ENCODE measurements around the gene CD247. TPM values are rescaled to one million over a fixed set of nuclear protein-coding genes. Genes with fewer than 3 reads are reported as not detected.

CD247 gene
- total and polyA plus RNA-seq, 9 donors: 0.20 to 1.5 (median 0.43) TPM

DNA sequence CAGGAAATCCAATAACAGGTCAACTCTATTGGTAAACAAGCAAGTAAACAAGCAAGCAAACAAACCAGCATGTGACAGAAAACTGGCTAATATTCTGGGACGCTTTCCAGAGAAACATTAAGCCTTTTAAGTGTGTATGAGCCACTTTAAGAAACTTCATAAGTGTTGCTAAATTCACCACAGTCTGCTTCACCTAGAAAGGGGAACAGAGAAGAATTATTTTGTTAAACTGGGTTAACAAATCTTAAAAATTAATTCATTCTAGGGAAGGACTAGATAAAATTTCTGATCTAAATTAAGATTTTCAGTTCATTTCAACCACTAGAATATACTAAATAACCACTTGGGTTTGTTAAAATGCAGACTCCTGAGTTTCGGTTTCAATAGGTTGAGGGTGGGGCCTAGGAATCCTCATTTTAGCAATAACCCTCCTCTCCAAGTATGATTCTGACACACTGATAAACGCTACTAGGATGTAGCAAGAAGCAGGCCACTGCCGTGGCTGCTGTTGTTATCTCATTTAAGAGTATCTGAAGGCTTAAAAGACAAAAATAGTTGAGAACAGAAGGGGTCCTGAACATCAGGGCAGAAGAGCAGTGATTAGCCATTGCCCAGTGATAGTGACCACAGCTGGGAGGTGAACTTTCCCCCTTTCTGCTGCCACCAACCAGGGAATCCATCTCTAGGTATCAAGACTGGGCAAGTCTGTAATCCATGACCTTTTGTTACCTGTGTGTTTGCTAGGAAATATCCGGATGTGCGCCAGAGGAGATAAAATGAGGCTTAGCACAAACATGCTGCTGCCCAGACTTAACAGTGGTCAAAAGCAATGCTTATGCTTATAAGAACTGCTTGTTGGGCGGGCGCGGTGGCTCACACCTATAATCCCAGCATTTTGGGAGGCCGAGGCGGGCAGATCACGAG is 24.0 kb upstream of the CD247 start:
- no CpG with 5 or more reads among the region's 12 CpGs for WGBS (ENCODE audit: insufficient coverage)
- Histone ChIP-seq H3K27ac (ENCODE audit: low read length) (no peak overlapping the region), H3K27me3 (ENCODE audit: control insufficient read depth, insufficient read depth, low read length) (no peaks in the 10 kb centered on the region), H3K4me3 (ENCODE audit: low read length) (no peak overlapping the region), H3K9me3 (replicated peaks; ENCODE audit: control insufficient read depth, low read depth, low read length) (no peaks in the 10 kb centered on the region), H3K36me3 (ENCODE audit: control insufficient read depth, insufficient read depth, low read length) (peaks cover 11% of the 10 kb centered on the region), H3K4me1 (ENCODE audit: control insufficient read depth, insufficient read depth, low read length) (no peaks in the 10 kb centered on the region)
- no peak for DNase-seq

DNA sequence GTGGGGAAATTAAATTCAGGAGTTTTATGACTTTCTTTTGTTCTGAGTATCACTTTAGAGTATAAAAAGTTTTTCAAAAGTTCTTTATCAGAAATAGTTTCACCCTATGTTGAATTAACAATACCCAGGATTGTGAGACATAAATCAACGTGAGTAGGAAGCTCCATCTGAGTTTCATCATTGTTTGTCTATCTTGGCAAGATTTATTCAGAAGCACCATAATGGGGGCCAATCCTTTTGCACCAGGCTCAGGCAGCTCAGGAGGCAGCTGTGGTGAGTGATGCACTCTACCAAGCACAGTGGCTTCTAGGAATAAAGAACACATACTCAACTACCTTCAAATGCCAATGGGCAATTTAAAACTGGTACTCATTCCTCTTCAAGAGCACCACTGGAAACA is 23.3 kb upstream of the CD247 start:
- Histone ChIP-seq H3K9me3 (replicated peaks; ENCODE audit: control insufficient read depth, low read depth, low read length) (no peaks in the 10 kb centered on the region), H3K4me1 (ENCODE audit: control insufficient read depth, insufficient read depth, low read length) (no peaks in the 10 kb centered on the region), H3K36me3 (ENCODE audit: control insufficient read depth, insufficient read depth, low read length) (peaks cover 11% of the 10 kb centered on the region), H3K4me3 (ENCODE audit: low read length) (no peak overlapping the region), H3K27ac (ENCODE audit: low read length) (no peak overlapping the region), H3K27me3 (ENCODE audit: control insufficient read depth, insufficient read depth, low read length) (no peaks in the 10 kb centered on the region)
- no CpG with 5 or more reads among the region's 1 CpG for WGBS (ENCODE audit: insufficient coverage)
- DNase-seq: no peak

DNA sequence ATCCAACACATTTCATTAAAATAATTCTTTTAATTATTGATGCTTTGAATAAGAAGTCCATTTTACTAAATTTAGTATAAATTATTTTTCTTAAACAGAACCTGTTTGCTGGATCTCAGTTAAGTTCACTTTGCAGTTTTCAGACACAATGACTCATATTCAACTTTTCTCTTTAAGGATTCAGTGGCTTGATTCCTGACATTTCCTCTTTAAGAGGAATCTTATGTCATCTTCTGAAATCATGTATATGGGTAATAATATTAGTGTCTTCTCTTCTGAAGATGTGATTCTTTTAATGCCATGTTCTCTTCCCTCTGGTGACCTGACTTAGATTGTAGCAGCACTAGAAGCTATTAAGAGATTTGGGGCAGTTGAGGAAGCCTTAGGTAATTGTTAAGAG is 22.7 kb upstream of the CD247 start:
- Histone ChIP-seq H3K4me1 (ENCODE audit: control insufficient read depth, insufficient read depth, low read length) (no peaks in the 10 kb centered on the region), H3K9me3 (replicated peaks; ENCODE audit: control insufficient read depth, low read depth, low read length) (no peaks in the 10 kb centered on the region), H3K4me3 (ENCODE audit: low read length) (no peak overlapping the region), H3K27me3 (ENCODE audit: control insufficient read depth, insufficient read depth, low read length) (no peaks in the 10 kb centered on the region), H3K36me3 (ENCODE audit: control insufficient read depth, insufficient read depth, low read length) (peaks cover 10% of the 10 kb centered on the region), H3K27ac (ENCODE audit: low read length) (no peak overlapping the region)
- DNase-seq: no peak

- Histone ChIP-seq H3K4me3 (ENCODE audit: low read length) (no peak overlapping the region), H3K27ac (ENCODE audit: low read length) (no peak overlapping the region), H3K27me3 (ENCODE audit: control insufficient read depth, insufficient read depth, low read length) (no peaks in the 10 kb centered on the region), H3K4me1 (ENCODE audit: control insufficient read depth, insufficient read depth, low read length) (peaks cover under 1% of the 10 kb centered on the region), H3K9me3 (replicated peaks; ENCODE audit: control insufficient read depth, low read depth, low read length) (no peaks in the 10 kb centered on the region), H3K36me3 (ENCODE audit: control insufficient read depth, insufficient read depth, low read length) (no peaks in the 10 kb centered on the region)
- DNase-seq: no peak
- WGBS (ENCODE audit: insufficient coverage): 88% methylated on average over 1 of the region's 5 CpGs
These were observed 20.3 kb upstream of the CD247 start for GRCh38 chr1:167538657-167539056.

DNA sequence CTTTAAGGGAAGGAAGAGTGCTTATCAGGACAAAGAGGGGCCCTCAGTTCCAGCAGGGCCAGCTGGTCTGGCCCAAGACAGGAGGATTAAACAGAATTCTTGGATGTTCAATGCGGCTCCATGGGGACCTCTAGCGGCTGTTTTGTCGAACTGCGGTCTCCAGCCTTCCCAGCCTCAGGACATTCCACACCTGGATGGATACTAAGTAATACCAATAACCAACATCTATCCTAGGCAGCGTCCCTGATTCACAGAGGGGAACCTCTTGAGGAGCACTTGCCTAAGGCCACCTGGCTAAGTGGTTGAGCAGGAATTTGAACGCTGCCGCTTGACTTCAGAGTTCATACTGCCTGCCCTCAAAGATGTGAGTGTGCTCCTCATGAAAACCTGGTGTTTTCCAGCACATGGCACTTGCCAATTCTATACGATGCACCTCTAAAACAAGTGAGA is 15.5 kb upstream of the CD247 start:
- WGBS (ENCODE audit: insufficient coverage): 10% methylated on average over 8 of the region's 8 CpGs
- DNase-seq: peak; percentile 80

DNA sequence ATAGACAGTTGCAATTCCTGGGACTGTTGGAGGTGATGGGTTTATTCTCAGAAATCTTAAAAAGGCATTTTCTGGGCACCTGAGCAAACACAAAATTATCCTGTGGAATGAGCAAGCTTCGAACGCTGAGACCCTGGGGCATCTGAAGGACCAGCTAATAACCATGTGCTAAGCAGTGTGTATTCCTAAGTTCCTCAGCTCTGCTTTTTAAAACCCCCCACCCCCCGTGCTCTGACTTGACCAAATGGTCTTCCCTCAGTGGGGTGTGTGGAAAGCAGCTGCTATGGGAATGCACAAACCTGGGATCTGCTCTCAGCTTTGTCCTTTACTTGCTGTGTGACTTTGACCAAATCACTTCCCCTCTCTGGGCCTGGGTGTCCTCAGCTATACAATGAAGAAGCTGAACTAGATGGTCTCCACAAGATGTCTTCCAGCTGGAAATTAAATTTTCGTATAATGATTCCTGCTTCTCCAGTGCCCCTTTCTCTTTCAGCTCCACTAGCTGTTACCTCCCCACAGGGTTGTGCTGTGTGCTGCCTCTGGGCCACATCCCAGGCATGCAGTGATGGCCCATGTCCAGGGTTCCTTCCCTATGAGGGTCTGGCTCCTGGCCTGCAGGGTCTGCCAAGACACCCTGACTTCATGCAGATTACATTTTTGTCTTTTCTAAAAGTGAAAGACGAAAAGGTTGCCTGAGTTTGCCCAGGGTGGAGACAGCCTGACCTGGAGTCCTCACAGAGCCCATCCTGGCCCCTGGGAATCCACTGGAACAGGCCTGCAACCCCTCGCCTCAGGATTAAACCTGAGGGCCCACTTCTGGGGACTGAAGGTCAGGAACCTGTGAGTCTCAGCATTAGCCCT is 14.9 kb upstream of the CD247 start:
- H3K4me1 ChIP-seq (ENCODE audit: control insufficient read depth, insufficient read depth, low read length): peaks cover 17% of the 10 kb centered on the region
- no peaks in the 10 kb centered on the region for H3K27me3 ChIP-seq (ENCODE audit: control insufficient read depth, insufficient read depth, low read length)
- no peak for DNase-seq
- H3K36me3 ChIP-seq (ENCODE audit: control insufficient read depth, insufficient read depth, low read length): no peaks in the 10 kb centered on the region
- WGBS (ENCODE audit: insufficient coverage): 41% methylated on average over 3 of the region's 6 CpGs
- no peak overlapping the region for H3K4me3 ChIP-seq (ENCODE audit: low read length)
- H3K9me3 ChIP-seq (replicated peaks; ENCODE audit: control insufficient read depth, low read depth, low read length): no peaks in the 10 kb centered on the region
- H3K27ac ChIP-seq (ENCODE audit: low read length): peak overlapping the region; percentile 23

More for the DNA sequence above, 15.5 kb upstream of the CD247 start:
- H3K4me3 ChIP-seq (ENCODE audit: low read length): no peak overlapping the region
- H3K4me1 ChIP-seq (ENCODE audit: control insufficient read depth, insufficient read depth, low read length): peaks cover 17% of the 10 kb centered on the region
- no peaks in the 10 kb centered on the region for H3K9me3 ChIP-seq (replicated peaks; ENCODE audit: control insufficient read depth, low read depth, low read length)
- H3K36me3 ChIP-seq (ENCODE audit: control insufficient read depth, insufficient read depth, low read length): no peaks in the 10 kb centered on the region
- H3K27ac ChIP-seq (ENCODE audit: low read length): peak overlapping the region; percentile 23
- H3K27me3 ChIP-seq (ENCODE audit: control insufficient read depth, insufficient read depth, low read length): no peaks in the 10 kb centered on the region

- no peak overlapping the region for H3K4me3 ChIP-seq (ENCODE audit: low read length)
- H3K36me3 ChIP-seq (ENCODE audit: control insufficient read depth, insufficient read depth, low read length): no peaks in the 10 kb centered on the region
- DNase-seq: no peak
- no peak overlapping the region for H3K27ac ChIP-seq (ENCODE audit: low read length)
- H3K27me3 ChIP-seq (ENCODE audit: control insufficient read depth, insufficient read depth, low read length): no peaks in the 10 kb centered on the region
- H3K9me3 ChIP-seq (replicated peaks; ENCODE audit: control insufficient read depth, low read depth, low read length): no peaks in the 10 kb centered on the region
- peaks cover 17% of the 10 kb centered on the region for H3K4me1 ChIP-seq (ENCODE audit: control insufficient read depth, insufficient read depth, low read length)
These were observed 14.0 kb upstream of the CD247 start for GRCh38 chr1:167532375-167532774.

DNA sequence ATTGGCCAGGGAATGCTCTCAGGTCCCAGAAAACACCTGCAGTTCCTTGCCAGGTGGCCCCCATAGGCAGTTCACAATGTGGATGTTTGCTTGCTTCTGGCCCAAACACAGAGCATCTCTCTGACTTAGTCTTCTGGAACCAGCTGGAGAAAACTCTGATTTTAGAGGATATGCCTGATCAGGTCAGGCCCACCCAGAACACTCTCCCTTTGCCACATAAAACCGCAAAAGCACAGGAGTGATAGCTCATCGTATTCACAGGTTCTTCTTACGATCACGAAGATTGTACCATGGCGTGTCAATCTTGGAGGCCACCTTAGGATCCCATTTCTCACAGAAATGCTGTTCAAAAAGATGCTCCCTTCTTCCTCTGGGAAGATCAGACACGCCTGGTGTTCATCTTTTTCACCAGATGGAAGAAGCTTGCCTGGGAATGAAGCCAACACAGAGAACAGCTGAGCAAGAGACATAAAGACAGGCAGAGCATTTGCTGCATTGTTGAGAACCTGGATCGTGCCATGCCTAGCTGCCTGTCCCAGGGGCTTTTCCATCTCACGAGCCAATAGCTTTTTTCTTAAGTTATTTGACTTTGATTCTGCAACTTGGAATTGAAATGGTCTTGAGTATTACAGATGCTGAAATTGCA is 11.6 kb upstream of the CD247 start:
- Histone ChIP-seq H3K27ac (ENCODE audit: low read length) (no peak overlapping the region), H3K4me1 (ENCODE audit: control insufficient read depth, insufficient read depth, low read length) (peaks cover 17% of the 10 kb centered on the region), H3K4me3 (ENCODE audit: low read length) (no peak overlapping the region), H3K36me3 (ENCODE audit: control insufficient read depth, insufficient read depth, low read length) (no peaks in the 10 kb centered on the region), H3K9me3 (replicated peaks; ENCODE audit: control insufficient read depth, low read depth, low read length) (no peaks in the 10 kb centered on the region), H3K27me3 (ENCODE audit: control insufficient read depth, insufficient read depth, low read length) (peaks cover 4% of the 10 kb centered on the region)
- DNase-seq: peak; percentile 89
- WGBS (ENCODE audit: insufficient coverage): 40% methylated on average over 6 of the region's 8 CpGs

- H3K27ac ChIP-seq (ENCODE audit: low read length): no peak overlapping the region
- H3K9me3 ChIP-seq (replicated peaks; ENCODE audit: control insufficient read depth, low read depth, low read length): peaks cover 2% of the 10 kb centered on the region
- 100% methylated on average over 1 of the region's 3 CpGs for WGBS (ENCODE audit: insufficient coverage)
- H3K4me3 ChIP-seq (ENCODE audit: low read length): no peak overlapping the region
- DNase-seq: no peak
- H3K27me3 ChIP-seq (ENCODE audit: control insufficient read depth, insufficient read depth, low read length): peaks cover 4% of the 10 kb centered on the region
- H3K4me1 ChIP-seq (ENCODE audit: control insufficient read depth, insufficient read depth, low read length): peaks cover 12% of the 10 kb centered on the region
- no peaks in the 10 kb centered on the region for H3K36me3 ChIP-seq (ENCODE audit: control insufficient read depth, insufficient read depth, low read length)
These were observed 9.9 kb upstream of the CD247 start for GRCh38 chr1:167528057-167528728.
